Measurements from ENCODE around the gene CHCHD6. TPM values are rescaled to one million over a fixed set of nuclear protein-coding genes. Genes with fewer than 3 reads are reported as not detected.

Gene CHCHD6
- total RNA-seq, 4 donors from 2014 or later = 30.3 to 46.5 (median 33.6) TPM

DNA sequence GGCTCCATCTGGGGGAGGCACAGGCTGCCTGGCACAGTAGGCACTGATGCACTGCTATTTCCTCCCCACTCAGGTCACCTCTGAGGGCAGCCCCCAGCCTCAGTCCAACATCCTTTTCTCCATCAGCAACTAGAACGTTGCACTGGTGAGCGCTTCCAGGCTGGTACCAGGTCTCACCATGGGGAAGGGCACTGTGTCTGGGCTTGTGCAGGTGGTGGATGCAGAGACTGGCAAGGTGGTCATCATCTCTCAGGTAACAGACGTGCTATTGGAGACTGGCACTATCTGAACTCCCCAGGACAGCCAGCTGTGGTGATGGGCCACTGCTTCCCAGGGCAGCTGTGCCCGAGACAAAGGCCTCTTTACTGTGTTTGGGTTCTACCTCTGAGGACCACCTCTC is 40.8 kb upstream of the CHCHD6 start:
- no peak overlapping the region for H3K27ac ChIP-seq
- no peak for DNase-seq (ENCODE audit: low spot score in 2 of 2)
- H3K27me3 ChIP-seq = peaks cover 0 to 26% of the 10 kb centered on the region in 2 donors

DNA sequence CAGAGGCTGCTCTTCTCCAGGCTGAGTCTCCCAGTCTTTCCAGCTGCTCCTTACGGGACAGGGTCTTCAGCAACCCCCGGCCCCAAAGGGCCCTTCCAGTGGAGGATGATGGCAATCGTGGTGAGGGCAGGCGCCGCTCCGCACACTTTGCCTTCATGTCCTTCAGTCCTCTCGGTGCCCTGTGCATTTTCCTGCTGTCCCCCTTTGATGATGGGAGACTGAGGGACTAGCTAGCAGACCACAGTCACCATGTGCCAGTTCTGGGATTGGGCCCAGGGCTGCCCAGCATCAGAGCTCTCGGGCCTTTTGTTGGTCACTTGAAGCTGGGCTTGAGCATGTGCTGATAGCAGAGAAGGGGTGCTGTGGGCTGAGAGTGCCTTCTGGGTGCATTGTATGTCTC is 40.3 kb upstream of the CHCHD6 start:
- Histone ChIP-seq H3K27ac (no peak overlapping the region), H3K4me1 (no peaks in the 10 kb centered on the region), H3K27me3 (peaks cover 0 to 26% of the 10 kb centered on the region in 2 donors), H3K9me3 (no peaks in the 10 kb centered on the region), H3K4me3 (no peak overlapping the region), H3K36me3 (no peaks in the 10 kb centered on the region)
- DNase-seq (ENCODE audit: low spot score in 2 of 2) = no peak
- WGBS, 2 donors = 90 to 95% methylated on average over 6 to 8 of the region's 8 CpGs
- no peak for TF ChIP-seq POLR2A (IDR thresholded peaks at IDR 0.05)
- TF ChIP-seq EP300 (IDR thresholded peaks at IDR 0.05) = no peak
- TF ChIP-seq, protein P1, sequence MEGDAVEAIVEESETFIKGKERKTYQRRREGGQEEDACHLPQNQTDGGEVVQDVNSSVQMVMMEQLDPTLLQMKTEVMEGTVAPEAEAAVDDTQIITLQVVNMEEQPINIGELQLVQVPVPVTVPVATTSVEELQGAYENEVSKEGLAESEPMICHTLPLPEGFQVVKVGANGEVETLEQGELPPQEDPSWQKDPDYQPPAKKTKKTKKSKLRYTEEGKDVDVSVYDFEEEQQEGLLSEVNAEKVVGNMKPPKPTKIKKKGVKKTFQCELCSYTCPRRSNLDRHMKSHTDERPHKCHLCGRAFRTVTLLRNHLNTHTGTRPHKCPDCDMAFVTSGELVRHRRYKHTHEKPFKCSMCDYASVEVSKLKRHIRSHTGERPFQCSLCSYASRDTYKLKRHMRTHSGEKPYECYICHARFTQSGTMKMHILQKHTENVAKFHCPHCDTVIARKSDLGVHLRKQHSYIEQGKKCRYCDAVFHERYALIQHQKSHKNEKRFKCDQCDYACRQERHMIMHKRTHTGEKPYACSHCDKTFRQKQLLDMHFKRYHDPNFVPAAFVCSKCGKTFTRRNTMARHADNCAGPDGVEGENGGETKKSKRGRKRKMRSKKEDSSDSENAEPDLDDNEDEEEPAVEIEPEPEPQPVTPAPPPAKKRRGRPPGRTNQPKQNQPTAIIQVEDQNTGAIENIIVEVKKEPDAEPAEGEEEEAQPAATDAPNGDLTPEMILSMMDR (IDR thresholded peaks at IDR 0.05) = no peak

More for the DNA sequence above, 40.8 kb upstream of the CHCHD6 start:
- 90% methylated on average over 2 of the region's 4 CpGs; no CpG with 5 or more reads in 1 of the 2 donors for WGBS, 2 donors
- Histone ChIP-seq H3K4me1 (no peaks in the 10 kb centered on the region), H3K4me3 (no peak overlapping the region), H3K36me3 (no peaks in the 10 kb centered on the region), H3K9me3 (no peaks in the 10 kb centered on the region)
- TF ChIP-seq EP300 (IDR thresholded peaks at IDR 0.05) = no peak
- TF ChIP-seq, protein P1 (IDR thresholded peaks at IDR 0.05) = no peak
- no peak for TF ChIP-seq POLR2A (IDR thresholded peaks at IDR 0.05)

DNA sequence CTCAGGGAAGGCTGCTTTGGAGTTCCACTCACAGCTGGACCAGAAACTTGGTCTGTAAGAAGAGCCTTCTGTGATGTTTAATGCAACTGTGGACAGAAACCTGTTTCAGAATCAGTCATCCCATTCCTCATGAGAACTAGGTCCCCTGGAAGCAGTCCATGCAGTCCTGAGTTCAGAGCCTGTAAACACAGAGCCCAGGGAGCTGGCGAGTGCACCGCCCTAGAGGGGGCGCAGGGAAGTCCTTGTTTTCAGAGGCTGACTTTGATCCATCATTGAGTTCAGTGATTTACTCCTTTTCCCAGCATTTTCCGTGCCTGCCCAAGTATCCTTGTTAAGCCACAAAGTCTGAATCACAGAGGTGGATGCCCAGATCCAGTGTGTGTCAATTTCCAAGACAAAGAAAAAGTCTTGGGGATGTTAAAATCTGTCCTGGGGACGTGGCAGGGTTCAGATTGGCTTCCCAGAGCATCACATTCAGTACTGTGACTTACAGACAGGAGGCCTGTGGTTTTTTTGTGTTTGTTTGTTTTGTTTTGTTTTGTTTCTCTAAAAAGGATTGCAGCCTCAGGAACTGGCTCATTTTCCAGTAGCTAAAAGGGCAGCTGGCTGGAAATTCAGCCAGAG is 39.3 kb upstream of the CHCHD6 start:
- Histone ChIP-seq H3K4me3 (no peak overlapping the region), H3K36me3 (no peaks in the 10 kb centered on the region), H3K27me3 (peaks cover 0 to 18% of the 10 kb centered on the region in 2 donors), H3K4me1 (no peaks in the 10 kb centered on the region), H3K27ac (no peak overlapping the region), H3K9me3 (no peaks in the 10 kb centered on the region)
- WGBS, 2 donors = 41 to 50% methylated on average over 5 of the region's 5 CpGs
- no peak for DNase-seq (ENCODE audit: low spot score in 2 of 2)
- TF ChIP-seq, protein P1 (IDR thresholded peaks at IDR 0.05) = no peak
- TF ChIP-seq POLR2A (IDR thresholded peaks at IDR 0.05) (no peak), EP300 (IDR thresholded peaks at IDR 0.05) (no peak)

DNA sequence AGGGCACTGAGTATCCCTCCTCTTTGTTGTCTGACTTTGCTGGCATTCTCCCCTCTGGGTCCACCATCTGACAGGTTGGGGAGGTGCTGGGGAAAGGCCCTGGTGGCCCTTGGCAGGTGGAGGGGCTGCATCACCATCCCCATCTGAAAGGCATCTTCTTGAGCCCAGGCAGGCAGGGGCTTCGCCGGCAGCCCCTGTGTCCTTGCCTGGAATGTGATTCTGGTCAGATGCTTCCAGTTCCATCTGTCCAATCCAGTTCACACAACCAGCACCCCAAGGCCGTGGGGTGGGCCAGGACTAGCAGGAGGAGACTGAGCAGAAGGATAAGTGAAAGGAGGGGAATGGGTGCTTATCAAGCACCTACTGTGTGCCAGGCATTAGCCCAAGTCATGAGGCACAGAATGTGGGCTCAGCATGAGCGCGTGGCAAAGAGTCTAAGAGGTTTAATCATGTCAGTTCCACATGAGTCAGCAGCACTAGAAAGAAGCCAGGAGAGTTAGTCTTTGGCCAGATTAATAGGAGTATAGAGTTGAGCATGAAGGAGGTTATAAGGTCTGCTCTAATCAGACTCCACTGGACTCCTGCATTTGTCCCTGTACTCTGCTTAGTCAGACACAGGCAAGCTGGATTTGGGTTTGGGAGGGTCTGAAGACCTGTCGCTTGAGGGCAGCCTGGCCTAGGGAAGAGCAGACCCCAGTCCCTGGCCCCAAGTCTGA is 38.7 kb upstream of the CHCHD6 start:
- Histone ChIP-seq H3K4me1 (no peaks in the 10 kb centered on the region), H3K27me3 (peaks cover 0 to 12% of the 10 kb centered on the region in 2 donors), H3K9me3 (no peaks in the 10 kb centered on the region), H3K36me3 (no peaks in the 10 kb centered on the region), H3K4me3 (no peak overlapping the region), H3K27ac (no peak overlapping the region)
- 79 to 87% methylated on average over 4 to 6 of the region's 6 CpGs for WGBS, 2 donors
- no peak for DNase-seq (ENCODE audit: low spot score in 2 of 2)
- TF ChIP-seq EP300 (IDR thresholded peaks at IDR 0.05) = no peak
- no peak for TF ChIP-seq POLR2A (IDR thresholded peaks at IDR 0.05)

DNA sequence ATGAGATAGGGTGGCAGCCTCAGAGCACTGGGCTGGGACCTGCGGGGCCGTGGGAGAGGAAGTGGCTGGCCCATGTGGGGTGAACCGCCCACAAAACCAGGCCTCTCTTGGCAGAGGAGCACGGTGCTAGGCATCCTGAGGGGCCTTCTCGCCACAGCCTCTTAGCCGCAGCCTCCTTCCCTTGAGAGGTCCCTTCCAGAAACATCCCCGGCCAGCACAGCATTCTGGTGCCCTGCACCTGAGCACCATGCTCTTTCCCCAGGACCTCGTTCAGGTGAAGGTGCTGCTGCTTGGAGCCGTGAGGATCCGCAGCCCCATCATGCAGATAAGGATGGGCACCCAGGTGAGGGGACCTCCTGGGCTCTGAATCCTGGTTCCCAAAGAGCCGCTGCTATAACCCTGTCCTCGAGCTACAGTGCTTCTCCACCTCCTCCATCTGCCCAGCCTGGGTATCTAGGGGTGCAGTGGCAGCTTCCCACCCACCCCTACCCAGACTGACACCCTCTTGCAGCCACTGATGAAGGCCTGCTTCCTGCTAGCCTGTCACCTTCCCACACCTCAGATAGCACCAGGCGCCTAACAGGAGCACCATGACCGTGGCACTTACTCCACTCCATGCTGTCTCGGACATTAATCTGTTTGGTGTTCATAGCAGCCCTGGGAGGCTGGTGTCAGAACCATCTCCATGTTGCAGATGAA is 37.9 kb upstream of the CHCHD6 start:
- Histone ChIP-seq H3K9me3 (no peaks in the 10 kb centered on the region), H3K27me3 (peaks cover 0 to 6% of the 10 kb centered on the region in 2 donors)
- WGBS, 2 donors = 86 to 91% methylated on average over 11 to 14 of the region's 15 CpGs

More for the DNA sequence above, 37.9 kb upstream of the CHCHD6 start:
- no peak for DNase-seq (ENCODE audit: low spot score in 2 of 2)
- Histone ChIP-seq H3K4me1 (no peaks in the 10 kb centered on the region), H3K4me3 (no peak overlapping the region), H3K27ac (no peak overlapping the region), H3K36me3 (no peaks in the 10 kb centered on the region)
- TF ChIP-seq POLR2A (IDR thresholded peaks at IDR 0.05) (no peak), EP300 (IDR thresholded peaks at IDR 0.05) (no peak)
- TF ChIP-seq, protein P1 (IDR thresholded peaks at IDR 0.05) = no peak
